Mammary epithelial cell (primary cell): ENCODE data around the gene TMTC3.

Experiments
- EZH2 ChIP-seq: IDR thresholded peaks from 2 replicates; pipeline ENCODE4 v1.6.1; 2012; ENCODE audit warnings: low read length, inconsistent platforms, borderline replicate concordance
- TF ChIP-seq, protein P1 (sequence below), 2 donors: IDR thresholded peaks in 1 of 2; conservative IDR thresholded peaks in 1 of 2; 2 replicates each; pipeline ENCODE4 v1.5.1; 2011 to 2012; ENCODE audit warnings: inconsistent platforms in 2 of 2, low read length in 2 of 2, mild to moderate bottlenecking in 2 of 2, control low read depth in 1 of 2, low read depth in 1 of 2; ENCODE audit not compliant: insufficient read depth in 1 of 2; ENCODE audit errors: extremely low read depth in 1 of 2

DNA sequence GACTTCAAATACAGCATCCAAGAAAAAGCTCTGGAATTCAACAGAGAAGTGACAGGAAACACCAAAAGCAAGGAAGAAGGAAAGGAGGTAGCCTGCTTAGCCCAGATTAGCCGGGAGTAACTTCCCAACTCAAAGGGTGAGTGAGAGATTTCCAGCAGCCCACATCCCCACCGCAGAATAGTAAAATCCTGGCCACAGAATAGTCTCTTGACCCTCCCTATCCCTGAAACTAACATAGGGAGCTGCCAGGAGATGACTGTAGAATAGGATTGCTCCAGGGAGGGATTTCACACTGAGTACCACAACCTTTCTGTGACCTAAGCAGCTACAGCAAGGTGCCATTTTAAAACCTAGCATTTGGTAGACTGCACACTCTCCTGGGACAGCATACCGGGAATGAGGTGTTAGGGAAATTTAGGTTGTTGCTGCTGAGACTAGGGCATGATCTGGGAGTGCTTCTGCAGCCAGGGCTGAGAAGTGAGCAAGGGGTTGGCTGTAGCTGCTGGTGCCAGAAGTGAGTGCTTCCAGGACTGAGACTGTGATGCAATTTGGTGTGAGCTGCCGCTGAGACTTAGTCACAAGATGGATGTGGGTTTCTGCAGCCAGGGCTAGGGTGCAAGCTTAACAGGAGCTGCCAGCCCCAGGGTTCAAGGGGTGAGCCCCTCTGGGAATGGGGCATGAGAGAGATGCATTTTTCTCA is 66.0 kb downstream of the TMTC3 start:
- TF ChIP-seq, protein P1, sequence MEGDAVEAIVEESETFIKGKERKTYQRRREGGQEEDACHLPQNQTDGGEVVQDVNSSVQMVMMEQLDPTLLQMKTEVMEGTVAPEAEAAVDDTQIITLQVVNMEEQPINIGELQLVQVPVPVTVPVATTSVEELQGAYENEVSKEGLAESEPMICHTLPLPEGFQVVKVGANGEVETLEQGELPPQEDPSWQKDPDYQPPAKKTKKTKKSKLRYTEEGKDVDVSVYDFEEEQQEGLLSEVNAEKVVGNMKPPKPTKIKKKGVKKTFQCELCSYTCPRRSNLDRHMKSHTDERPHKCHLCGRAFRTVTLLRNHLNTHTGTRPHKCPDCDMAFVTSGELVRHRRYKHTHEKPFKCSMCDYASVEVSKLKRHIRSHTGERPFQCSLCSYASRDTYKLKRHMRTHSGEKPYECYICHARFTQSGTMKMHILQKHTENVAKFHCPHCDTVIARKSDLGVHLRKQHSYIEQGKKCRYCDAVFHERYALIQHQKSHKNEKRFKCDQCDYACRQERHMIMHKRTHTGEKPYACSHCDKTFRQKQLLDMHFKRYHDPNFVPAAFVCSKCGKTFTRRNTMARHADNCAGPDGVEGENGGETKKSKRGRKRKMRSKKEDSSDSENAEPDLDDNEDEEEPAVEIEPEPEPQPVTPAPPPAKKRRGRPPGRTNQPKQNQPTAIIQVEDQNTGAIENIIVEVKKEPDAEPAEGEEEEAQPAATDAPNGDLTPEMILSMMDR (conservative IDR thresholded peaks at IDR 0.05 in 1 of 2, IDR thresholded peaks at IDR 0.05 in 1 of 2; ENCODE audit: extremely low read depth in 1 of 2, insufficient read depth in 1 of 2, low read depth in 1 of 2, low read length in 2 of 2), result no peak
- no peak for TF ChIP-seq EZH2
